Astrocyte of the cerebellum (primary cell): ENCODE data around the gene VSTM4.

ENCODE experiments used
- DNase-seq: peaks from one replicate; pipeline ENCODE4 v3.0.0-alpha.2; 2011; ENCODE audit warnings: low read depth
- H3K4me3 ChIP-seq: 2 replicates; pipeline ENCODE4 v1.5.1; 2011; ENCODE audit warnings: mild to moderate bottlenecking, low read depth, low read length, moderate library complexity
- in situ Hi-C: cut with HindIII; loops from 2 replicates; pipeline ENCODE4 v1.10.0; 2017; ENCODE audit warnings: low sequenced_read_pairs
- TF ChIP-seq, protein P1 (sequence below): IDR thresholded peaks from 2 replicates; pipeline ENCODE4 v1.5.1; 2012; ENCODE audit warnings: low read length, low read depth, moderate library complexity, mild to moderate bottlenecking; ENCODE audit errors: missing control alignments

VSTM4 gene

DNA sequence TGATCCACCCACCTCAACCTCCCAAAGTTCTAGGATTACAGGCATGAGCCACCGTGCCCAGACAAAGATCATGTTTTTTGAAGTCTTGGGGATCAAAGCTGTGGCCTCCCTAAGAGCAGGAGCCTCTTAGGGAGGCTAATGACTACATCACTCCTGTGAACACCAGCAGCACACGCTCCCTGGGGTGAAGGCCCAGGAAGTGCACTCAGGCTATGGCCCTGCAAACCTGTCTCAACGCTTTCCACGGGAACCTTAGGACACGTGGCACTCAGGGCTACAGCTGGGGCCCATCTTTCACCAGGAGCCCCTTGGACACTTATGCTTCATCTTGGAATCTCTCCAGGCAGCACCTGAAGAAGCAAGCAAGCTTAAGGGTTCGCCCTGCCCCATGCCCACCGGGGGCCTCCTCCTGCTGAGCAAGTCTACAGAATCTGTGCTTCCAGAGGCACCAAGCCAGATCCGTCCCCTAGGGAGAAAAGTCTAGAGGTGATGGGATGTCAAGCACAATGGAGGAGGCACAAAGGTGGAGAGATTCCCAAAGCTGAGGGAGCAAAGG is 18.4 kb downstream of the VSTM4 start:
- TF ChIP-seq, protein P1, sequence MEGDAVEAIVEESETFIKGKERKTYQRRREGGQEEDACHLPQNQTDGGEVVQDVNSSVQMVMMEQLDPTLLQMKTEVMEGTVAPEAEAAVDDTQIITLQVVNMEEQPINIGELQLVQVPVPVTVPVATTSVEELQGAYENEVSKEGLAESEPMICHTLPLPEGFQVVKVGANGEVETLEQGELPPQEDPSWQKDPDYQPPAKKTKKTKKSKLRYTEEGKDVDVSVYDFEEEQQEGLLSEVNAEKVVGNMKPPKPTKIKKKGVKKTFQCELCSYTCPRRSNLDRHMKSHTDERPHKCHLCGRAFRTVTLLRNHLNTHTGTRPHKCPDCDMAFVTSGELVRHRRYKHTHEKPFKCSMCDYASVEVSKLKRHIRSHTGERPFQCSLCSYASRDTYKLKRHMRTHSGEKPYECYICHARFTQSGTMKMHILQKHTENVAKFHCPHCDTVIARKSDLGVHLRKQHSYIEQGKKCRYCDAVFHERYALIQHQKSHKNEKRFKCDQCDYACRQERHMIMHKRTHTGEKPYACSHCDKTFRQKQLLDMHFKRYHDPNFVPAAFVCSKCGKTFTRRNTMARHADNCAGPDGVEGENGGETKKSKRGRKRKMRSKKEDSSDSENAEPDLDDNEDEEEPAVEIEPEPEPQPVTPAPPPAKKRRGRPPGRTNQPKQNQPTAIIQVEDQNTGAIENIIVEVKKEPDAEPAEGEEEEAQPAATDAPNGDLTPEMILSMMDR: no peak
- H3K4me3 ChIP-seq: no peak overlapping the region
- DNase-seq: no peak
- in situ Hi-C loops: no loop called here

DNA sequence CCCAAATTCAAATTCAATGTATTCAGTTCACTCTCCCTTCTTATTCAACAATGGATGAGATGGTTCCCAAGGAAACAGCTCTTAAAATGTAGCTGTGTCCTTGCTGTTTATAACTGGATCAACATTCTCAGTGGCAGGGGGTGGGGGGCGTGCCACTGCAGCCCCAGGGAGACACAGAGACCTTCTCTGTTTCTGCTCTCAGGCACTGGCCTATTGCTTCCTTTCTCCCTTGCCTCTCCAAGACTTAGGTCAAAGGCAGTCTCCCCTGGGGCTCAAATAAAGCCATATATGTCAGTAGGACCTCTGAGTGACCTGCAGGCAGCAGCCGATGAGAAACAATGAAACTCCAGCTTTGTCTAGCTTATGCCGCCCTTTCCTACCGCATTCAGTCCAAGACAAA is 20.7 kb downstream of the VSTM4 start:
- no peak overlapping the region for H3K4me3 ChIP-seq
- DNase-seq: no peak
- TF ChIP-seq, protein P1: no peak
- in situ Hi-C loops: no loop called here

DNA sequence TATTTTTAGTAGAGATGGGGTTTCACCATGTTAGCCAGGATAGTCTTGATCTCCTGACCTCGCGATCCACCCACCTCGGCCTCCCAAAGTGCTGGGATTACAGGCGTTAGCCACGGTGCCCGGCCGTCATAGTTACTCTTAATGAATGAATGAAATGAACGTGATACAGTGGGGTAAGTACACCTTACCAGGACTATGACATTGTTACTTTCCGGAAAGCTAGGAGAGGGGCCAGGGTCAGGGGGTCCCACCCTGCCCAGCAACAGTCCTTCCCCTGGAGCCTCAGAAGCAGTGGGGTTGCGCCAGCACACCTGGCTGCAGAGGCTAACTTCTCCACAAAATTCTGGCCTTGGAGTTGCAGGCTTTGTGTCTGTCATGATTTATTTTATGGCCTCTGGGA is 21.4 kb downstream of the VSTM4 start:
- in situ Hi-C loops: no loop called here
- H3K4me3 ChIP-seq: no peak overlapping the region
- no peak for DNase-seq
- TF ChIP-seq, protein P1: no peak

DNA sequence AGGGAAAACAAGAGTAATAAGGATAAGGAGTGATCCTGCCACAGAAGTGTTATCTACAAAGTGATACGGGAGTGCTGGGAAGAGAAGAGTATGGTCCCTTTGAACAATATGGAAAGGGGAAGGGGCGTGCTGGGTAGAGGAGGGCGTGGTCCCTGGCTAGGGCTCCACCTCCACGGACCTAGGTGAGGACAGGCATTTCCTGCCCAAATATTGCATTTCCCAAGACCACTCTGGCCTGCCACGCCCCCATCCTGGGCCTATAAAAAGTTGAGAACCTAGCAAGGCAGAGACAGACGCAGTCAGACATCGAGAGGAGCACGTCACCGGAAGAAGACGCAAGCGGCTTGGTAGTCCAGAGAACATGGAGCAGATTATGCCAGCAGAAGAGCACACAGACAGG is 22.8 kb downstream of the VSTM4 start:
- no peak overlapping the region for H3K4me3 ChIP-seq
- TF ChIP-seq, protein P1: no peak
- no peak for DNase-seq
- in situ Hi-C loops: no loop called here

DNA sequence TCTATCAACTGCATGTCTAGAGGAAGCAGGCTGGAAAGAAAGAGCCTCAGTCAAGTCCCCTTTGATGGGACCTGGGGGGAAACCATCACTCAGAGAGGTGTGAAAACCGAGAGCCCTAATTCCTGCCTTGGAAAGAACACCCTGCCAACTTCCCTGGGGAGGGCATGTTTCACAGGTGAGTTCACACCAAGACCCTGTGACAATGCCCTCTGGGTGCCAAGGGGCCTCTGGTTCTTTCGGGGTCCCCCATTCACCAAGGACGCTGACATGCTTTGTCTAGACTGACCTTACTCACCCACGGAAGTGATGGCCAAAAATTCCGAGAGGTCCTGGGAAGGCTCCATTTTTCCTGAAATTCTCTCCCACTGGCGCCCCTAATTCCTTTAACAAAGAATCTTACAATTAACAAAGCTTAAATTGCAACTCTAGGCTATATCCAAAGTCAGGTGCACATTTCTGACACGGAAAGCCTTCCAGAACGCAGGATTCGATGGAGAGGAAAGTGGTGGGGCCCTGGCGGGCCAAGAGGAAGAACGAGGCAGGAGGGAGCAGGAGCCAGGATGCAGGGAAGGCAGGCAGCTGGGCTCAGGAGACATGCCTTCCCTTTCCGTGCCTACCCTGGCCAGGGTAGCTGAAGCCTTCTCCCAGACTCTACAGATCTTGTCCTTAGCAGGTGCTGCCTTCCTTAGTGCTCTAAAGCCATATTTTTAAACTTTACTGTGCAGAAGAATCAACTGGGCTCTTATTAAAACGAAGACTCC is 23.7 kb downstream of the VSTM4 start:
- TF ChIP-seq, protein P1: no peak

DNA sequence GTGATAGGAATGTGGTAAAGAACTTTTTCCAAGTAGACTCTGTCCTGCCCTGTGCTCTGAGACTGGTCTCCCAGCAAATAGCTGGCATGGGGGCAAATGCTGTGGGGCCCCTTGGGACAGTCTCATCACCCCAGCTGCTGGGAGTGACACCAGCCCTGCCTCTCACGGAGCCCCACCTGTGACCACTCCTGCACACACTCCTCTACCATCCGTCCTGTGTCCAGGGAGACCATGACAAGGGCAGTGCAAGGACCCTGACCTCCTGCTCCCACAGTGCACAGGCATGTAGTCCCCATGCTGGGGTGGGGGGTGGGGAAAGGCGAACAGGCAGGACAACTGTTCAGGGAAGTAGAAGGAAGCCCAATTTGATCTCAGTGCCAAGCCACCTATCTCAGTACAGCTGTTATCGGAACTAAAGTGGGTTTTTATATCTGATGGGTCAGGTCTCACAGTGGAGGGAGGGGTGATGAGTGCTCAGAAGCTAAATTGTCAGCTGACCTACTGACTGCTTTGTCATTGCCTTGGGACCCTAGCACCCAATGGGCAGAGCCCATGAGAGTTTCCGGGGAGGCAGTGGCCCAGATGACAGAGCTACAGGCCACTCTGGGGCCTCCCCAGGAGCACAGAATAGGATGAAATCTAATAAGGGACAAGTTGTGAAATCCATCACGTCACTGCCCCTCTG is 24.5 kb downstream of the VSTM4 start:
- no peak overlapping the region for H3K4me3 ChIP-seq
- DNase-seq: no peak
- TF ChIP-seq, protein P1: no peak
- in situ Hi-C loops: no loop called here

More for the DNA sequence above, 23.7 kb downstream of the VSTM4 start:
- in situ Hi-C loops: no loop called here
- no peak overlapping the region for H3K4me3 ChIP-seq
- DNase-seq: no peak
